Endothelial cell of umbilical vein (primary cell): Measurements from ENCODE around the gene ADPRH.

Source experiments
- EZH2 ChIP-seq: IDR thresholded peaks from 2 replicates; pipeline ENCODE4 v1.6.1; 2012; ENCODE audit warnings: borderline replicate concordance, low read depth, mild to moderate bottlenecking, moderate library complexity, low read length, inconsistent platforms; ENCODE audit not compliant: severe bottlenecking
- FOS ChIP-seq: IDR thresholded peaks from 2 replicates; pipeline ENCODE4 v1.6.1; 2011; ENCODE audit warnings: mild to moderate bottlenecking, low read length, moderate library complexity, borderline replicate concordance; ENCODE audit not compliant: insufficient read depth
- POLR2A ChIP-seq: IDR thresholded peaks from 2 replicates; pipeline ENCODE4 v1.6.1; 2012; ENCODE audit warnings: low read depth, mild to moderate bottlenecking, control low read depth, low read length
- POLR2AphosphoS5 ChIP-seq: IDR thresholded peaks from 2 replicates; pipeline ENCODE4 v1.6.1; 2012; ENCODE audit warnings: low read depth, mild to moderate bottlenecking, control low read depth, low read length, moderate library complexity; ENCODE audit not compliant: insufficient read depth
- TF ChIP-seq, protein P1 (sequence below): IDR thresholded peaks from 2 replicates; pipeline ENCODE4 v1.6.1; 2011; ENCODE audit not compliant: insufficient read depth, insufficient read length
- TF ChIP-seq, protein P2 (sequence below), 2 donors: IDR thresholded peaks; 1 replicate in 1 of 2; 2 replicates in 1 of 2; pipeline ENCODE4 v1.5.1; 2011; ENCODE audit warnings: low read length in 2 of 2, mild to moderate bottlenecking in 2 of 2, moderate library complexity in 2 of 2, control low read depth in 1 of 2, inconsistent platforms in 1 of 2, low read depth in 1 of 2; ENCODE audit not compliant: insufficient read depth in 1 of 2; ENCODE audit errors: extremely low read depth in 1 of 2

DNA sequence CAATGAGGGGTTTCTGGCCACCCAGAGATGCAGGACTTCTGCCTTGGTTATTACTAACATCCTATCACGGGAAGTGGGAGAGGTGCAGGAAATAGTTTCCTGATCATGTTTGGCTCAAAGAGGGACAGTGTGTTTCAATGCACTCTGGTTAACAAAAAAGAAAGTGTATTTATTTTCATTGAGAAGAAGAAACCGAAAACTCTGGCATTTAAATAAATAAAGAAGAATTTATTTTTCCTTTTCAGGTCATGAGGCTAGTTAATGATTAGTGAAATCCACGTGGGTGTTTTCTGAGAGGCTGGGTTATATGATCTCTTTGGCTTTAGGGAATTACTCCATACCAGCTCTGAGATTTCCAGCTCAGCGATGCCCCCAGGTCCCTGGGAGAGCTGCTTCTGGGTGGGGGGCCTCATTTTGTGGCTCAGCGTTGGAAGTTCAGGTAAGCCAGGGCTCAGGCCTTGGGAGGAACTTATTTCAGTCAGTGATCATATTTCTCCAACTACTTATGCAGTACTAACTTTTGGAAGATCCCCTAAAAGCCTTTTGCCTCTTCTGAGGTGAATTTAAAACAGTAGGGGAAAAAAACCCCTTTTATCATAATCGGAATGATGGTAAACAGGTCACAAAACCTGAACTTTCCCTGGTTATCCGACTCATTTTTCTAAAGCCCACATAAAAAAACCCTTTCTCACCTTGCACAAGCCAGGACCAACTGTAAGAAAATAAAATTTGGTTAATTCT, 18.4 kb downstream of the ADPRH start, which contains the start of gene PLA1A:
- TF ChIP-seq, protein P1, sequence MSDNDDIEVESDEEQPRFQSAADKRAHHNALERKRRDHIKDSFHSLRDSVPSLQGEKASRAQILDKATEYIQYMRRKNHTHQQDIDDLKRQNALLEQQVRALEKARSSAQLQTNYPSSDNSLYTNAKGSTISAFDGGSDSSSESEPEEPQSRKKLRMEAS, result no peak
- TF ChIP-seq, protein P2, sequence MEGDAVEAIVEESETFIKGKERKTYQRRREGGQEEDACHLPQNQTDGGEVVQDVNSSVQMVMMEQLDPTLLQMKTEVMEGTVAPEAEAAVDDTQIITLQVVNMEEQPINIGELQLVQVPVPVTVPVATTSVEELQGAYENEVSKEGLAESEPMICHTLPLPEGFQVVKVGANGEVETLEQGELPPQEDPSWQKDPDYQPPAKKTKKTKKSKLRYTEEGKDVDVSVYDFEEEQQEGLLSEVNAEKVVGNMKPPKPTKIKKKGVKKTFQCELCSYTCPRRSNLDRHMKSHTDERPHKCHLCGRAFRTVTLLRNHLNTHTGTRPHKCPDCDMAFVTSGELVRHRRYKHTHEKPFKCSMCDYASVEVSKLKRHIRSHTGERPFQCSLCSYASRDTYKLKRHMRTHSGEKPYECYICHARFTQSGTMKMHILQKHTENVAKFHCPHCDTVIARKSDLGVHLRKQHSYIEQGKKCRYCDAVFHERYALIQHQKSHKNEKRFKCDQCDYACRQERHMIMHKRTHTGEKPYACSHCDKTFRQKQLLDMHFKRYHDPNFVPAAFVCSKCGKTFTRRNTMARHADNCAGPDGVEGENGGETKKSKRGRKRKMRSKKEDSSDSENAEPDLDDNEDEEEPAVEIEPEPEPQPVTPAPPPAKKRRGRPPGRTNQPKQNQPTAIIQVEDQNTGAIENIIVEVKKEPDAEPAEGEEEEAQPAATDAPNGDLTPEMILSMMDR (IDR thresholded peaks at IDR 0.05; ENCODE audit: extremely low read depth in 1 of 2, insufficient read depth in 1 of 2, low read depth in 1 of 2, low read length in 2 of 2), result no peak
- TF ChIP-seq POLR2A (no peak), POLR2AphosphoS5 (no peak), FOS (no peak), EZH2 (no peak)
